Type B pancreatic cell (in vitro differentiated cells): ENCODE results near the gene NEDD4. TPM values are rescaled to one million over a fixed set of nuclear protein-coding genes. Genes with fewer than 3 reads are reported as not detected.
A peak's percentile ranks its signal among the peaks of the same experiment; 100 is the strongest.

Experiments used
- DNase-seq: peaks from one replicate; pipeline ENCODE4 v3.0.0; 2021; ENCODE audit warnings: mixed read lengths; ENCODE audit not compliant: unreplicated experiment; ENCODE audit errors: extremely low spot score
- H3K27ac Mint-ChIP-seq: 2 replicates; pipeline ENCODE4 v1.8.0; 2021; ENCODE audit warnings: mild to moderate bottlenecking, mixed read lengths
- H3K27me3 Mint-ChIP-seq: 2 replicates; pipeline ENCODE4 v1.8.0; 2021; ENCODE audit warnings: mixed read lengths
- H3K36me3 Mint-ChIP-seq: 2 replicates; pipeline ENCODE4 v1.8.0; 2021; ENCODE audit warnings: mixed read lengths
- H3K4me1 Mint-ChIP-seq: one replicate; pipeline ENCODE4 v1.8.0; 2021; ENCODE audit warnings: mixed read lengths; ENCODE audit not compliant: unreplicated experiment
- H3K4me3 Mint-ChIP-seq: 2 replicates; pipeline ENCODE4 v1.8.0; 2021; ENCODE audit warnings: mild to moderate bottlenecking, mixed read lengths
- H3K9me3 Mint-ChIP-seq: 2 replicates; pipeline ENCODE4 v1.8.0; 2021; ENCODE audit warnings: mixed read lengths
- CTCF ChIP-seq: fragments of 200-600 bp; sonication (generic); conservative IDR thresholded peaks from 2 replicates; pipeline ENCODE4 v1.5.0; 2021; ENCODE audit warnings: antibody characterized with exemption, mild to moderate bottlenecking
- total RNA-seq: library from RNA; stranded (reverse); gene quantifications from 2 replicates; pipeline ENCODE4 v1.2.1, GENCODE V29; 2021; ENCODE audit warnings: low replicate concordance

NEDD4 gene
- total RNA-seq, 1 donor from 2014 or later = 19.6 TPM

GRCh38 chr15:55991802-55992768, 1.3 kb downstream of the NEDD4 start:
- no peak for DNase-seq
- H3K9me3 Mint-ChIP-seq = no peaks in the 10 kb centered on the region
- H3K4me1 Mint-ChIP-seq = peaks cover 28% of the 10 kb centered on the region

GRCh38 chr15:55990998-55991397, 2.4 kb downstream of the NEDD4 start:
- H3K9me3 Mint-ChIP-seq = no peaks in the 10 kb centered on the region
- H3K27ac Mint-ChIP-seq = no peak overlapping the region
- peak overlapping the region; percentile 95 for H3K4me3 Mint-ChIP-seq

More at GRCh38 chr15:55991802-55992768, 1.3 kb downstream of the NEDD4 start:
- peaks cover 4% of the 10 kb centered on the region for H3K27me3 Mint-ChIP-seq
- TF ChIP-seq CTCF = no peak
- peak overlapping the region; percentile 81 for H3K27ac Mint-ChIP-seq
- peak overlapping the region; percentile 95 for H3K4me3 Mint-ChIP-seq
- H3K36me3 Mint-ChIP-seq = peaks cover 4% of the 10 kb centered on the region

GRCh38 chr15:55990516-55990915, 2.9 kb downstream of the NEDD4 start:
- no peak overlapping the region for H3K4me3 Mint-ChIP-seq
- no peaks in the 10 kb centered on the region for H3K27me3 Mint-ChIP-seq
- no peaks in the 10 kb centered on the region for H3K9me3 Mint-ChIP-seq
- H3K36me3 Mint-ChIP-seq = peaks cover 11% of the 10 kb centered on the region
- no peak overlapping the region for H3K27ac Mint-ChIP-seq
- peaks cover 28% of the 10 kb centered on the region for H3K4me1 Mint-ChIP-seq
- TF ChIP-seq CTCF = no peak
- DNase-seq = no peak

More at GRCh38 chr15:55990998-55991397, 2.4 kb downstream of the NEDD4 start:
- Mint-ChIP-seq H3K27me3 (no peaks in the 10 kb centered on the region), H3K4me1 (peaks cover 28% of the 10 kb centered on the region), H3K36me3 (peaks cover 8% of the 10 kb centered on the region)
- DNase-seq = no peak
- TF ChIP-seq CTCF = no peak

- no peak for DNase-seq
- peaks cover 14% of the 10 kb centered on the region for H3K36me3 Mint-ChIP-seq
- H3K27me3 Mint-ChIP-seq = no peaks in the 10 kb centered on the region
- no peaks in the 10 kb centered on the region for H3K9me3 Mint-ChIP-seq
- H3K4me3 Mint-ChIP-seq = peak overlapping the region; percentile 16
- H3K27ac Mint-ChIP-seq = no peak overlapping the region
- TF ChIP-seq CTCF = peak; percentile 39
- H3K4me1 Mint-ChIP-seq = peaks cover 28% of the 10 kb centered on the region
Measured at GRCh38 chr15:55989383-55989782, 4.0 kb downstream of the NEDD4 start.

GRCh38 chr15:55981582-55982249, 11.7 kb downstream of the NEDD4 start:
- H3K4me3 Mint-ChIP-seq = no peak overlapping the region
- peaks cover 20% of the 10 kb centered on the region for H3K36me3 Mint-ChIP-seq
- H3K4me1 Mint-ChIP-seq = no peaks in the 10 kb centered on the region
- H3K27ac Mint-ChIP-seq = no peak overlapping the region
- no peak for TF ChIP-seq CTCF
- no peaks in the 10 kb centered on the region for H3K27me3 Mint-ChIP-seq
- DNase-seq = no peak
- peaks cover 5% of the 10 kb centered on the region for H3K9me3 Mint-ChIP-seq
